HepG2 (cell line): ENCODE results near the gene C6orf136. TPM values are rescaled to one million over a fixed set of nuclear protein-coding genes. Genes with fewer than 3 reads are reported as not detected.

ENCODE experiments used
- CBX2 ChIP-seq, 2 experiments: fragments of 200-600 bp in 1 of 2; sonication (generic); formaldehyde crosslinking in 1 of 2; IDR thresholded peaks; 2 replicates each; pipeline versions ENCODE4 v1.7.0 to v1.8.1; 2018 to 2022; ENCODE audit warnings: low read depth in 2 of 2, low read length in 1 of 2, mild to moderate bottlenecking in 1 of 2, missing genetic modification reagents in 1 of 2
- CREB1 ChIP-seq, 2 experiments: fragments of 450-650 bp in 1 of 2; IDR thresholded peaks; 2 replicates each; pipeline ENCODE4 v1.6.1; 2016 to 2017; ENCODE audit warnings: control low read depth in 1 of 2, mild to moderate bottlenecking in 1 of 2, missing compliant biosample characterization in 1 of 2, missing genetic modification characterization in 1 of 2
- GABPB1 ChIP-seq: IDR thresholded peaks from 2 replicates; pipeline ENCODE4 v1.6.1; 2016; ENCODE audit warnings: mild to moderate bottlenecking, missing genetic modification reagents, moderate library complexity, missing compliant biosample characterization
- SOX13 ChIP-seq, 3 experiments: fragments of 450-650 bp in 1 of 3; sonication (generic) in 1 of 3; formaldehyde crosslinking in 1 of 3; IDR thresholded peaks in 2 of 3; conservative IDR thresholded peaks in 1 of 3; 2 replicates each; pipeline versions ENCODE4 v1.5.0 to v1.6.1; 2016 to 2020; ENCODE audit warnings: antibody characterized with exemption in 1 of 3, mild to moderate bottlenecking in 1 of 3, missing compliant biosample characterization in 1 of 3, missing genetic modification reagents in 1 of 3, moderate library complexity in 1 of 3
- ZFP1 ChIP-seq: IDR thresholded peaks from 2 replicates; pipeline ENCODE4 v1.6.1; 2016
- polyA plus RNA-seq, 8 experiments: library from polyadenylated mRNA; depleted of rRNA in 3 of 8; stranded (reverse) in 7 of 8; unstranded in 1 of 8; fragments of >200 nt; fragmentation: Illumina TruSeq in 4 of 8; extraction: Trizol in 4 of 8; gene quantifications; 2 replicates each; pipeline versions ENCODE4 v1.2.1 to v1.2.3, GENCODE V29; 2011 to 2016; ENCODE audit warnings: low read depth in 4 of 8, missing spikeins in 1 of 8, mixed read lengths in 1 of 8; ENCODE audit not compliant: insufficient read depth in 1 of 8
- total RNA-seq, 5 experiments: library from RNA; depleted of rRNA; stranded (reverse); fragments of >200 nt; fragmentation: Illumina TruSeq; extraction: Trizol; gene quantifications; 2 replicates each; pipeline ENCODE4 v1.2.3, GENCODE V29; 2016; ENCODE audit warnings: low read depth in 1 of 5
- TF ChIP-seq, protein P1 (sequence below): sonication (generic); formaldehyde crosslinking; IDR thresholded peaks from 2 replicates; pipeline ENCODE4 v1.9.0; 2021; ENCODE audit warnings: mild to moderate bottlenecking, missing genetic modification reagents
- TF ChIP-seq, protein P2 (sequence below): sonication (generic); formaldehyde crosslinking; IDR thresholded peaks from 2 replicates; pipeline ENCODE4 v1.4.0; 2020; ENCODE audit warnings: missing genetic modification reagents
- TF ChIP-seq, protein P3 (sequence below): sonication (generic); formaldehyde crosslinking; IDR thresholded peaks from 2 replicates; pipeline ENCODE4 v1.4.0; 2020; ENCODE audit warnings: missing genetic modification reagents, mild to moderate bottlenecking, borderline replicate concordance
- TF ChIP-seq, protein P4 (sequence below): sonication (generic); formaldehyde crosslinking; IDR thresholded peaks from 2 replicates; pipeline ENCODE4 v1.9.0; 2022; ENCODE audit warnings: low read depth, missing genetic modification reagents
- TF ChIP-seq, protein P5 (sequence below): sonication (generic); formaldehyde crosslinking; IDR thresholded peaks from 2 replicates; pipeline ENCODE4 v1.5.1; 2020; ENCODE audit warnings: missing genetic modification reagents, mild to moderate bottlenecking, borderline replicate concordance
- TF ChIP-seq, protein P6 (sequence below): sonication (generic); formaldehyde crosslinking; IDR thresholded peaks from 2 replicates; pipeline ENCODE4 v1.5.1; 2020; ENCODE audit warnings: missing genetic modification reagents, mild to moderate bottlenecking, borderline replicate concordance

C6orf136 gene
- total and polyA plus RNA-seq, 2 of the 13 experiments (the other 11 are each of a cell fraction or from before 2014, with no cell fraction given), result 12.0 to 26.2 TPM

DNA sequence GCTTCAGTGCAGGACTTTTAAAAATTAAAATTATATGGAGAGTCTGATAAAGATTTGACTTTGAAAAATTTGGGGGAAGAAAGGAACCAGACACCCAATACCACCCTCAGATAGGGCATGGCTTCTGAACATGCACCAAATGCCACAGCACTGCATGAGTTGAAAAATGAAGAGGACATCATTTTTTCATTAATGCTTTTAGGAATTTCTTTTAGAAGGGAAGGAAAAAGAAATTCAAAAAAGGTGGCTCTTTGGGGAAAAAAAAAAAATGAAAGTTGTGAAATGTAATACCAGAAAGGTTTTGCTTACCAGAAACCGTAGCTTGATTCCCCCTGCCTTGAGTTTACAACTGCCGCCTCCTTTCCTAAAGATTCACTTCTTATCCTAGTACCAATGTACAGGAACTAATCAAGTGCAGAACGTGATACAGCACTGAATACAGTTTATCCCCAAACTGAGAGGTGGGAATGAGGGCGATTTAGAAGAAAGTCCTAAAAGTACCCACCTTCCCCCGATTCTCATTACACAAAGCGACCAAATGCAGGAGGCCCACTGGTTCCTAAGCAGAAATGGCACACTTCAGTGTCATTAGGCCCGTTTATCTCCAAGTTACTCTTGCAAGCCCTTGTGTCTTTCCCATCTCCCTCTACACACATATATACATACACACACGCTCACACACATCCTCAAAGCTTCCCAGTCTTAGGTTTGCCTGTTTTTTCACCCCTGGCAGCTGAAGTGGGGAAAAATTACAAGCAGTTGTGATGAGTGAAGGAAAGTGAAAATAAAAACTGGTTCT, 32.7 kb upstream of the C6orf136 start (continued):
- TF ChIP-seq, protein P1, sequence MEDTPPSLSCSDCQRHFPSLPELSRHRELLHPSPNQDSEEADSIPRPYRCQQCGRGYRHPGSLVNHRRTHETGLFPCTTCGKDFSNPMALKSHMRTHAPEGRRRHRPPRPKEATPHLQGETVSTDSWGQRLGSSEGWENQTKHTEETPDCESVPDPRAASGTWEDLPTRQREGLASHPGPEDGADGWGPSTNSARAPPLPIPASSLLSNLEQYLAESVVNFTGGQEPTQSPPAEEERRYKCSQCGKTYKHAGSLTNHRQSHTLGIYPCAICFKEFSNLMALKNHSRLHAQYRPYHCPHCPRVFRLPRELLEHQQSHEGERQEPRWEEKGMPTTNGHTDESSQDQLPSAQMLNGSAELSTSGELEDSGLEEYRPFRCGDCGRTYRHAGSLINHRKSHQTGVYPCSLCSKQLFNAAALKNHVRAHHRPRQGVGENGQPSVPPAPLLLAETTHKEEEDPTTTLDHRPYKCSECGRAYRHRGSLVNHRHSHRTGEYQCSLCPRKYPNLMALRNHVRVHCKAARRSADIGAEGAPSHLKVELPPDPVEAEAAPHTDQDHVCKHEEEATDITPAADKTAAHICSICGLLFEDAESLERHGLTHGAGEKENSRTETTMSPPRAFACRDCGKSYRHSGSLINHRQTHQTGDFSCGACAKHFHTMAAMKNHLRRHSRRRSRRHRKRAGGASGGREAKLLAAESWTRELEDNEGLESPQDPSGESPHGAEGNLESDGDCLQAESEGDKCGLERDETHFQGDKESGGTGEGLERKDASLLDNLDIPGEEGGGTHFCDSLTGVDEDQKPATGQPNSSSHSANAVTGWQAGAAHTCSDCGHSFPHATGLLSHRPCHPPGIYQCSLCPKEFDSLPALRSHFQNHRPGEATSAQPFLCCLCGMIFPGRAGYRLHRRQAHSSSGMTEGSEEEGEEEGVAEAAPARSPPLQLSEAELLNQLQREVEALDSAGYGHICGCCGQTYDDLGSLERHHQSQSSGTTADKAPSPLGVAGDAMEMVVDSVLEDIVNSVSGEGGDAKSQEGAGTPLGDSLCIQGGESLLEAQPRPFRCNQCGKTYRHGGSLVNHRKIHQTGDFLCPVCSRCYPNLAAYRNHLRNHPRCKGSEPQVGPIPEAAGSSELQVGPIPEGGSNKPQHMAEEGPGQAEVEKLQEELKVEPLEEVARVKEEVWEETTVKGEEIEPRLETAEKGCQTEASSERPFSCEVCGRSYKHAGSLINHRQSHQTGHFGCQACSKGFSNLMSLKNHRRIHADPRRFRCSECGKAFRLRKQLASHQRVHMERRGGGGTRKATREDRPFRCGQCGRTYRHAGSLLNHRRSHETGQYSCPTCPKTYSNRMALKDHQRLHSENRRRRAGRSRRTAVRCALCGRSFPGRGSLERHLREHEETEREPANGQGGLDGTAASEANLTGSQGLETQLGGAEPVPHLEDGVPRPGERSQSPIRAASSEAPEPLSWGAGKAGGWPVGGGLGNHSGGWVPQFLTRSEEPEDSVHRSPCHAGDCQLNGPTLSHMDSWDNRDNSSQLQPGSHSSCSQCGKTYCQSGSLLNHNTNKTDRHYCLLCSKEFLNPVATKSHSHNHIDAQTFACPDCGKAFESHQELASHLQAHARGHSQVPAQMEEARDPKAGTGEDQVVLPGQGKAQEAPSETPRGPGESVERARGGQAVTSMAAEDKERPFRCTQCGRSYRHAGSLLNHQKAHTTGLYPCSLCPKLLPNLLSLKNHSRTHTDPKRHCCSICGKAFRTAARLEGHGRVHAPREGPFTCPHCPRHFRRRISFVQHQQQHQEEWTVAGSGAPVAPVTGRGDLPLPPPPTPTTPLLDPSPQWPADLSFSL (CRISPR knock-in tag), result no peak
- TF ChIP-seq ZFP1 (CRISPR knock-in tag), result no peak
- TF ChIP-seq, protein P2, sequence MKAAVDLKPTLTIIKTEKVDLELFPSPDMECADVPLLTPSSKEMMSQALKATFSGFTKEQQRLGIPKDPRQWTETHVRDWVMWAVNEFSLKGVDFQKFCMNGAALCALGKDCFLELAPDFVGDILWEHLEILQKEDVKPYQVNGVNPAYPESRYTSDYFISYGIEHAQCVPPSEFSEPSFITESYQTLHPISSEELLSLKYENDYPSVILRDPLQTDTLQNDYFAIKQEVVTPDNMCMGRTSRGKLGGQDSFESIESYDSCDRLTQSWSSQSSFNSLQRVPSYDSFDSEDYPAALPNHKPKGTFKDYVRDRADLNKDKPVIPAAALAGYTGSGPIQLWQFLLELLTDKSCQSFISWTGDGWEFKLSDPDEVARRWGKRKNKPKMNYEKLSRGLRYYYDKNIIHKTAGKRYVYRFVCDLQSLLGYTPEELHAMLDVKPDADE (CRISPR knock-in tag), result no peak
- TF ChIP-seq, protein P3, sequence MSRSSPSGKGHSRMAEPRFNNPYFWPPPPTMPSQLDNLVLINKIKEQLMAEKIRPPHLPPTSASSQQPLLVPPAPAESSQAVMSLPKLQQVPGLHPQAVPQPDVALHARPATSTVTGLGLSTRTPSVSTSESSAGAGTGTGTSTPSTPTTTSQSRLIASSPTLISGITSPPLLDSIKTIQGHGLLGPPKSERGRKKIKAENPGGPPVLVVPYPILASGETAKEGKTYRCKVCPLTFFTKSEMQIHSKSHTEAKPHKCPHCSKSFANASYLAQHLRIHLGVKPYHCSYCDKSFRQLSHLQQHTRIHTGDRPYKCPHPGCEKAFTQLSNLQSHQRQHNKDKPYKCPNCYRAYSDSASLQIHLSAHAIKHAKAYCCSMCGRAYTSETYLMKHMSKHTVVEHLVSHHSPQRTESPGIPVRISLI (CRISPR knock-in tag), result no peak
- TF ChIP-seq, protein P4, sequence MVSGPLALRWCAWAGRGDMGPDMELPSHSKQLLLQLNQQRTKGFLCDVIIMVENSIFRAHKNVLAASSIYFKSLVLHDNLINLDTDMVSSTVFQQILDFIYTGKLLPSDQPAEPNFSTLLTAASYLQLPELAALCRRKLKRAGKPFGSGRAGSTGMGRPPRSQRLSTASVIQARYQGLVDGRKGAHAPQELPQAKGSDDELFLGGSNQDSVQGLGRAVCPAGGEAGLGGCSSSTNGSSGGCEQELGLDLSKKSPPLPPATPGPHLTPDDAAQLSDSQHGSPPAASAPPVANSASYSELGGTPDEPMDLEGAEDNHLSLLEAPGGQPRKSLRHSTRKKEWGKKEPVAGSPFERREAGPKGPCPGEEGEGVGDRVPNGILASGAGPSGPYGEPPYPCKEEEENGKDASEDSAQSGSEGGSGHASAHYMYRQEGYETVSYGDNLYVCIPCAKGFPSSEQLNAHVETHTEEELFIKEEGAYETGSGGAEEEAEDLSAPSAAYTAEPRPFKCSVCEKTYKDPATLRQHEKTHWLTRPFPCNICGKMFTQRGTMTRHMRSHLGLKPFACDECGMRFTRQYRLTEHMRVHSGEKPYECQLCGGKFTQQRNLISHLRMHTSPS (CRISPR knock-in tag), result no peak
- 0 out of 2 replicates have a peak, but pooled peaks have one; percentile 9 for TF ChIP-seq SOX13 (IDR thresholded peaks at IDR 0.05)
- no peak for TF ChIP-seq SOX13 (CRISPR knock-in tag; conservative IDR thresholded peaks at IDR 0.05 in 1 of 2, IDR thresholded peaks at IDR 0.05 in 1 of 2)
- TF ChIP-seq, protein P5, sequence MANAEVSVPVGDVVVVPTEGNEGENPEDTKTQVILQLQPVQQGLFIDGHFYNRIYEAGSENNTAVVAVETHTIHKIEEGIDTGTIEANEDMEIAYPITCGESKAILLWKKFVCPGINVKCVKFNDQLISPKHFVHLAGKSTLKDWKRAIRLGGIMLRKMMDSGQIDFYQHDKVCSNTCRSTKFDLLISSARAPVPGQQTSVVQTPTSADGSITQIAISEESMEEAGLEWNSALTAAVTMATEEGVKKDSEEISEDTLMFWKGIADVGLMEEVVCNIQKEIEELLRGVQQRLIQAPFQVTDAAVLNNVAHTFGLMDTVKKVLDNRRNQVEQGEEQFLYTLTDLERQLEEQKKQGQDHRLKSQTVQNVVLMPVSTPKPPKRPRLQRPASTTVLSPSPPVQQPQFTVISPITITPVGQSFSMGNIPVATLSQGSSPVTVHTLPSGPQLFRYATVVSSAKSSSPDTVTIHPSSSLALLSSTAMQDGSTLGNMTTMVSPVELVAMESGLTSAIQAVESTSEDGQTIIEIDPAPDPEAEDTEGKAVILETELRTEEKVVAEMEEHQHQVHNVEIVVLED (CRISPR knock-in tag), result no peak
- no peak for TF ChIP-seq CREB1 (IDR thresholded peaks at IDR 0.05)
- 0 out of 2 replicates have a peak, but pooled peaks have one; percentile 11 for TF ChIP-seq CREB1 (CRISPR knock-in tag; IDR thresholded peaks at IDR 0.05)
- TF ChIP-seq CBX2 (IDR thresholded peaks at IDR 0.05; ENCODE audit: low read depth, low read length), result no peak
- TF ChIP-seq CBX2 (CRISPR knock-in tag; IDR thresholded peaks at IDR 0.05; ENCODE audit: low read depth), result no peak
- no peak for TF ChIP-seq GABPB1 (CRISPR knock-in tag)
- TF ChIP-seq, protein P6, sequence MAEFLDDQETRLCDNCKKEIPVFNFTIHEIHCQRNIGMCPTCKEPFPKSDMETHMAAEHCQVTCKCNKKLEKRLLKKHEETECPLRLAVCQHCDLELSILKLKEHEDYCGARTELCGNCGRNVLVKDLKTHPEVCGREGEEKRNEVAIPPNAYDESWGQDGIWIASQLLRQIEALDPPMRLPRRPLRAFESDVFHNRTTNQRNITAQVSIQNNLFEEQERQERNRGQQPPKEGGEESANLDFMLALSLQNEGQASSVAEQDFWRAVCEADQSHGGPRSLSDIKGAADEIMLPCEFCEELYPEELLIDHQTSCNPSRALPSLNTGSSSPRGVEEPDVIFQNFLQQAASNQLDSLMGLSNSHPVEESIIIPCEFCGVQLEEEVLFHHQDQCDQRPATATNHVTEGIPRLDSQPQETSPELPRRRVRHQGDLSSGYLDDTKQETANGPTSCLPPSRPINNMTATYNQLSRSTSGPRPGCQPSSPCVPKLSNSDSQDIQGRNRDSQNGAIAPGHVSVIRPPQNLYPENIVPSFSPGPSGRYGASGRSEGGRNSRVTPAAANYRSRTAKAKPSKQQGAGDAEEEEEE (CRISPR knock-in tag), result no peak; the same call in 1 of the 2 replicates
